ENCODE measurements around the gene TUBE1. TPM values are rescaled to one million over a fixed set of nuclear protein-coding genes. Genes with fewer than 3 reads are reported as not detected.

The TUBE1 gene
- polyA plus RNA-seq, 1 of the 3 experiments (the other 2 are of a cell fraction) = 11.9 TPM

DNA sequence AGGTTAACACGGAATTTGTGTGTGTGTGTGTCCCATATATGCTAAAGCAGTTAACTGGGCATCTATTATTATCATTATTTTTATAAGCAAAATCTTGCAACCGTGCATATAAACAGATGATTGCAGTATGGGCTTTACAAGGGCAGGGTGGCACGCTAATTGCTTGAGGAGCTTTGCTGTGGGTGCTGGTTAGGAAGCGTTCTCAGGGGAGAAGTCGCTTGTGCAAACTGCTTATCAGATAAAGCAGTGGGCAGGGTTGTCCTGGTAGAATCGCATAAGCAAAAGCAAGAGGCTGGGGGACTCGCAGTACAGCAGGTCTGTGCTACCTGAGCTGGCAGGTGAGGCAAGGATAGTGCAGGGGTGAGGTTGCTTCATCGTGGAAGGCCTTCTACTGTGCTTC, 43.1 kb downstream of the TUBE1 start (continued):
- TF ChIP-seq USF1 (IDR thresholded peaks at IDR 0.05; ENCODE audit: borderline replicate concordance, low read depth) (no peak), MXI1 (IDR thresholded peaks at IDR 0.05; ENCODE audit: low read depth, low read length) (no peak), ELF1 (IDR thresholded peaks at IDR 0.05) (no peak), RFX5 (IDR thresholded peaks at IDR 0.05; ENCODE audit: low read length) (no peak)

GRCh38 chr6:112043032-112044007, 44.0 kb downstream of the TUBE1 start:
- Histone ChIP-seq H4K20me1 (ENCODE audit: insufficient read depth) (no peaks in the 10 kb centered on the region), H3K4me3 (ENCODE audit: low read depth in 2 of 2, low read length in 1 of 2) (peak overlapping the region; percentile 68 to 76), H3K36me3 (replicated peaks in 1 of 2; ENCODE audit: control insufficient read depth in 1 of 2, insufficient read depth in 2 of 2, low read length in 1 of 2) (no peaks in the 10 kb centered on the region), H3K9ac (peak overlapping the region; percentile 89), H2AFZ (ENCODE audit: low read depth) (peak overlapping the region; percentile 96), H3K9me3 (no peaks in the 10 kb centered on the region), H3F3A (replicated peaks; ENCODE audit: insufficient read depth) (peaks cover 23% of the 10 kb centered on the region), H3K27me3 (ENCODE audit: insufficient read depth) (no peaks in the 10 kb centered on the region), H3K79me2 (ENCODE audit: insufficient read depth) (no peaks in the 10 kb centered on the region), H3K27ac (ENCODE audit: low read depth in 2 of 2, low read length in 1 of 2) (peak overlapping the region; percentile 96), H3K4me2 (peak overlapping the region; percentile 69), H3K4me1 (ENCODE audit: control insufficient read depth in 1 of 2, insufficient read depth in 2 of 2, low read depth in 1 of 2, low read length in 1 of 2) (peaks cover 6 to 17% of the 10 kb centered on the region in 2 experiments), H3K9me2 (no peaks in the 10 kb centered on the region)
- ChIA-PET CTCF (interaction anchor here (0.6 to 6.1 kb wide), 66 partner anchors 8 to 1556 kb away, joined by 3 to 65 read pairs (median 4); partner anchors contain the start of gene CCN6), POLR2A (interaction anchor here (0.7 to 1.0 kb wide), 2 partner anchors 333 to 785 kb away, joined by 3 read pairs; no protein-coding TSS in a partner anchor)
- WGBS (ENCODE audit: low lambda C conversion rate) = under 1% methylated on average over 36 of the region's 36 CpGs
- peak; percentile 93 for DNase-seq
- TF ChIP-seq NRF1 (IDR thresholded peaks at IDR 0.05; ENCODE audit: low read depth, low read length) = no peak
- peak; percentile 77; the same call in 1 of the 2 replicates for TF ChIP-seq SIN3A (IDR thresholded peaks at IDR 0.05; ENCODE audit: borderline replicate concordance, low read depth, low read length)
- no peak for TF ChIP-seq GABPA (IDR thresholded peaks at IDR 0.05; ENCODE audit: low read depth)
- peak; percentile 83 for TF ChIP-seq YY1 (IDR thresholded peaks at IDR 0.05; ENCODE audit: low read depth)
- TF ChIP-seq USF1 (IDR thresholded peaks at IDR 0.05; ENCODE audit: borderline replicate concordance, low read depth) = no peak
- no peak for TF ChIP-seq RXRA (IDR thresholded peaks at IDR 0.05; ENCODE audit: borderline replicate concordance, low read depth)
- TF ChIP-seq TCF12 (IDR thresholded peaks at IDR 0.05) = no peak; the same call in 1 of the 2 replicates
- peak; percentile 97 for TF ChIP-seq RAD21 (IDR thresholded peaks at IDR 0.05; ENCODE audit: low read length)
- TF ChIP-seq ELF1 (IDR thresholded peaks at IDR 0.05) = no peak
- peak; percentile 39; the same call in 1 of the 2 replicates for TF ChIP-seq MAX (IDR thresholded peaks at IDR 0.05; ENCODE audit: low read depth)
- peak; percentile 87 for TF ChIP-seq POLR2AphosphoS5 (IDR thresholded peaks at IDR 0.05; ENCODE audit: low read depth, low read length)
- no peak for TF ChIP-seq NFIC (IDR thresholded peaks at IDR 0.05; ENCODE audit: borderline replicate concordance)
- TF ChIP-seq RFX5 (IDR thresholded peaks at IDR 0.05; ENCODE audit: low read length) = peak; percentile 73; the same call in 1 of the 2 replicates
- peak; percentile 95 for TF ChIP-seq SMC3 (IDR thresholded peaks at IDR 0.05; ENCODE audit: low read depth, low read length)
- peak; percentile 68 for TF ChIP-seq MXI1 (IDR thresholded peaks at IDR 0.05; ENCODE audit: low read depth, low read length)
- no peak for TF ChIP-seq FOSL2 (IDR thresholded peaks at IDR 0.05; ENCODE audit: borderline replicate concordance, low read depth)
- peak; percentile 53; the same call in 1 of the 2 replicates for TF ChIP-seq TAF1 (IDR thresholded peaks at IDR 0.05; ENCODE audit: borderline replicate concordance, low read depth, low read length)
- TF ChIP-seq, protein P1, sequence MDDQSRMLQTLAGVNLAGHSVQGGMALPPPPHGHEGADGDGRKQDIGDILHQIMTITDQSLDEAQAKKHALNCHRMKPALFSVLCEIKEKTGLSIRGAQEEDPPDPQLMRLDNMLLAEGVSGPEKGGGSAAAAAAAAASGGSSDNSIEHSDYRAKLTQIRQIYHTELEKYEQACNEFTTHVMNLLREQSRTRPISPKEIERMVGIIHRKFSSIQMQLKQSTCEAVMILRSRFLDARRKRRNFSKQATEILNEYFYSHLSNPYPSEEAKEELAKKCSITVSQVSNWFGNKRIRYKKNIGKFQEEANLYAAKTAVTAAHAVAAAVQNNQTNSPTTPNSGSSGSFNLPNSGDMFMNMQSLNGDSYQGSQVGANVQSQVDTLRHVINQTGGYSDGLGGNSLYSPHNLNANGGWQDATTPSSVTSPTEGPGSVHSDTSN (IDR thresholded peaks at IDR 0.05) = peak; percentile 36; the same call in 1 of the 2 replicates
- 0 out of 2 replicates have a peak, but pooled peaks have one; percentile 34 for TF ChIP-seq REST (IDR thresholded peaks at IDR 0.05; ENCODE audit: low read depth, low read length)
- TF ChIP-seq, protein P2, sequence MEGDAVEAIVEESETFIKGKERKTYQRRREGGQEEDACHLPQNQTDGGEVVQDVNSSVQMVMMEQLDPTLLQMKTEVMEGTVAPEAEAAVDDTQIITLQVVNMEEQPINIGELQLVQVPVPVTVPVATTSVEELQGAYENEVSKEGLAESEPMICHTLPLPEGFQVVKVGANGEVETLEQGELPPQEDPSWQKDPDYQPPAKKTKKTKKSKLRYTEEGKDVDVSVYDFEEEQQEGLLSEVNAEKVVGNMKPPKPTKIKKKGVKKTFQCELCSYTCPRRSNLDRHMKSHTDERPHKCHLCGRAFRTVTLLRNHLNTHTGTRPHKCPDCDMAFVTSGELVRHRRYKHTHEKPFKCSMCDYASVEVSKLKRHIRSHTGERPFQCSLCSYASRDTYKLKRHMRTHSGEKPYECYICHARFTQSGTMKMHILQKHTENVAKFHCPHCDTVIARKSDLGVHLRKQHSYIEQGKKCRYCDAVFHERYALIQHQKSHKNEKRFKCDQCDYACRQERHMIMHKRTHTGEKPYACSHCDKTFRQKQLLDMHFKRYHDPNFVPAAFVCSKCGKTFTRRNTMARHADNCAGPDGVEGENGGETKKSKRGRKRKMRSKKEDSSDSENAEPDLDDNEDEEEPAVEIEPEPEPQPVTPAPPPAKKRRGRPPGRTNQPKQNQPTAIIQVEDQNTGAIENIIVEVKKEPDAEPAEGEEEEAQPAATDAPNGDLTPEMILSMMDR (IDR thresholded peaks at IDR 0.05) = peak; percentile 98
- TF ChIP-seq CHD2 (IDR thresholded peaks at IDR 0.05; ENCODE audit: low read length, partially characterized antibody) = peak; percentile 59

Data from SK-N-SH (cell line).